A549 treated with Hydrocortisone at 1 μM for 4 hours (cell line): ENCODE measurements around the gene PSMD3. TPM values are rescaled to one million over a fixed set of nuclear protein-coding genes. Genes with fewer than 3 reads are reported as not detected.

Experiments used
- total RNA-seq: library from RNA; stranded (reverse); fragments of 200-300 nt; extraction: Qiagen RNA extraction; gene quantifications from 5 replicates; pipeline ENCODE4 v1.2.3, GENCODE V29; 2022

Gene PSMD3
- 159 to 170 TPM (median 169 TPM) in 5 replicates for total RNA-seq

DNA sequence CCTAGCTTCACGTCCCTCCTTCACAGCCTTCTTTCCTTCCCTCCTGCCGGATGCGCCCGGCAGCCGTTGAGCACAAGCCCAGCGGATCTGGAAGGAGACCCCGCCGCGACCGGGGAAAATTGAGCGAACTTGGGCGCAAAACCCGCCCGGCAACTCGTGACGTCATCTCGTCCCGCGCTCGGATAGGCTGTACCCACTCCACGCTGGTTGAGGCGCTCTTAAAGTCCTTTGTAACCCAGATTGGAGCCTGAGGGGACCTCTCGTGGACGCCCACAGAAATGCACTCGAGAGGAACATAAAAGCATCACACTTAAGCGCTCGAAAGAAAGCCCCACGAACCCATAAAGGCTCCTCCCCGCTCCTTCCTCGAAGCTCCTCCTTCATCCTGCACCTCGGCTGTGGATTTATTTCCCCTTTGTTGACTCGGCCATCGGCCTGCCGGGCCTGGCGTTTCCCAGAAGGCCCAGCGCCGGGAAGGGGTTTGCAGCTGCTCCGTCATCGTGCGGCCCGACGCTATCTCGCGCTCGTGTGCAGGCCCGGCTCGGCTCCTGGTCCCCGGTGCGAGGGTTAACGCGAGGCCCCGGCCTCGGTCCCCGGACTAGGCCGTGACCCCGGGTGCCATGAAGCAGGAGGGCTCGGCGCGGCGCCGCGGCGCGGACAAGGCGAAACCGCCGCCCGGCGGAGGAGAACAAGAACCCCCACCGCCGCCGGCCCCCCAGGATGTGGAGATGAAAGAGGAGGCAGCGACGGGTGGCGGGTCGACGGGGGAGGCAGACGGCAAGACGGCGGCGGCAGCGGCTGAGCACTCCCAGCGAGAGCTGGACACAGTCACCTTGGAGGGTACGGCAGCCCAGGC is at the start of gene PSMD3:
Gene PSMD3, plus strand, starts transcription at position 457 of the 856 bp plus-strand sequence. Its CDS starts 164 bp downstream, at position 621.

DNA sequence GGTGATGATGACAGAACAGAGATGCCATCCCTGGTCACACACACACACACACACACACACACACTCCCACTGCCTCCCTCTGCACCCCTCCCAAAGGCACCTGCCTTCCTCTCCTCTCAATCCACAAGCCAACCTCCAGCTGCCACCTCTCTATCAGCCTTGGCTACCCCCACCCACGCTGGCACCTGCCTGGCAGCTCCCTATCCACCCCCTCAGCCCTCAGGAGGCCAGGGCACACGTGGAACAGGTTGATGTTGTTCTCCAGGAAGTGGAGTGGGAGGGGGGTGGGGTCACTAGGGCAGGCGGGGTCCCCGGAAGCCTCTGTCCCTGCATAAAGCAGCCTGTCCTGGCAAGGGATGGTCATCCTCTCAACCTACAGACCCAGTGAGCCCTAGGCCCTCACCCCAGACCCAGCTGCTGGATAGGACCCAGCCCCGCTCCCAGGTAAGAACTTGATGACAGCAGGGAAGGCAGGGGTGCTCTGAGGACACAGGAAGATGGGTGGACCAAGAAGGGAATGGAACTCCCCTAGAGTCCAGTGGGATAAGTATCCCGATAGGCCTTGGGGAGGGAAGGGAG is 17.9 kb upstream of the PSMD3 start, which contains the start of gene GSDMA:
Gene GSDMA, plus strand, starts transcription at position 363 of the 579 bp plus-strand sequence. CDS start 2,684 bp downstream, outside the sequence.

DNA sequence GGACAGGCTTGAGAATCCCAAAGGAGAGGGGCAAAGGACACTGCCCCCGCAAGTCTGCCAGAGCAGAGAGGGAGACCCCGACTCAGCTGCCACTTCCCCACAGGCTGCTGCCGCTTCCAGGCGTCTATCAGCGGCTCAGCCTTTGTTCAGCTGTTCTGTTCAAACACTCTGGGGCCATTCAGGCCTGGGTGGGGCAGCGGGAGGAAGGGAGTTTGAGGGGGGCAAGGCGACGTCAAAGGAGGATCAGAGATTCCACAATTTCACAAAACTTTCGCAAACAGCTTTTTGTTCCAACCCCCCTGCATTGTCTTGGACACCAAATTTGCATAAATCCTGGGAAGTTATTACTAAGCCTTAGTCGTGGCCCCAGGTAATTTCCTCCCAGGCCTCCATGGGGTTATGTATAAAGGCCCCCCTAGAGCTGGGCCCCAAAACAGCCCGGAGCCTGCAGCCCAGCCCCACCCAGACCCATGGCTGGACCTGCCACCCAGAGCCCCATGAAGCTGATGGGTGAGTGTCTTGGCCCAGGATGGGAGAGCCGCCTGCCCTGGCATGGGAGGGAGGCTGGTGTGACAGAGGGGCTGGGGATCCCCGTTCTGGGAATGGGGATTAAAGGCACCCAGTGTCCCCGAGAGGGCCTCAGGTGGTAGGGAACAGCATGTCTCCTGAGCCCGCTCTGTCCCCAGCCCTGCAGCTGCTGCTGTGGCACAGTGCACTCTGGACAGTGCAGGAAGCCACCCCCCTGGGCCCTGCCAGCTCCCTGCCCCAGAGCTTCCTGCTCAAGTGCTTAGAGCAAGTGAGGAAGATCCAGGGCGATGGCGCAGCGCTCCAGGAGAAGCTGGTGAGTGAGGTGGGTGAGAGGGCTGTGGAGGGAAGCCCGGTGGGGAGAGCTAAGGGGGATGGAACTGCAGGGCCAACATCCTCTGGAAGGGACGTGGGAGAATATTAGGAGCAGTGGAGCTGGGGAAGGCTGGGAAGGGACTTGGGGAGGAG is 34.7 kb downstream of the PSMD3 start, which contains the start of gene CSF3:
Gene CSF3, plus strand, starts transcription at position 436 of the 993 bp plus-strand sequence. Its CDS starts 35 bp downstream, at position 471.

Other genes with a start within 250 kb of the PSMD3 start
- 3.1 to 5.2 TPM (median 3.9 TPM) in 5 replicates for gene GRB7, start 242.9 kb upstream of the PSMD3 start, total RNA-seq
- gene IKZF3, start 116.5 kb upstream of the PSMD3 start, total RNA-seq = not detected in 5 replicates
- gene ZPBP2, start 112.6 kb upstream of the PSMD3 start, total RNA-seq = not detected in 5 replicates
- gene GSDMB, start 62.2 kb upstream of the PSMD3 start, total RNA-seq = 1.3 to 2.8 TPM (median 2.2 TPM) in 5 replicates
- gene ORMDL3, start 53.2 kb upstream of the PSMD3 start, total RNA-seq = 33.5 to 42.6 TPM (median 40.8 TPM) in 5 replicates
- not detected in 5 replicates for gene LRRC3C, start 53.1 kb upstream of the PSMD3 start, total RNA-seq
- not detected in 5 replicates for gene GSDMA, start 17.8 kb upstream of the PSMD3 start, total RNA-seq
- gene CSF3, start 34.6 kb downstream of the PSMD3 start, total RNA-seq = 0.22 to 1.2 TPM (median 0.77 TPM) in 5 replicates
- 52.9 to 61.8 TPM (median 56.7 TPM) in 5 replicates for gene MED24, start 73.6 kb downstream of the PSMD3 start, total RNA-seq
- gene THRA, start 82.2 kb downstream of the PSMD3 start, total RNA-seq = 23.9 to 31.0 TPM (median 29.2 TPM) in 5 replicates
- gene NR1D1, start 119.8 kb downstream of the PSMD3 start, total RNA-seq = 8.6 to 10.5 TPM (median 10.2 TPM) in 5 replicates
- 60.6 to 69.1 TPM (median 64.3 TPM) in 5 replicates for gene MSL1, start 141.2 kb downstream of the PSMD3 start, total RNA-seq
- gene CASC3, start 159.7 kb downstream of the PSMD3 start, total RNA-seq = 43.0 to 55.6 TPM (median 45.3 TPM) in 5 replicates
- gene RAPGEFL1, start 196.7 kb downstream of the PSMD3 start, total RNA-seq = 2.2 to 3.0 TPM (median 2.8 TPM) in 5 replicates
- 18.2 to 23.5 TPM (median 21.5 TPM) in 5 replicates for gene WIPF2, start 238.5 kb downstream of the PSMD3 start, total RNA-seq